D341Med (cell line): ENCODE results near the gene LAT.

Experiments used
- DNase-seq: peaks from one replicate; pipeline ENCODE4 v3.0.0; 2012; ENCODE audit warnings: low spot score

Gene LAT

DNA sequence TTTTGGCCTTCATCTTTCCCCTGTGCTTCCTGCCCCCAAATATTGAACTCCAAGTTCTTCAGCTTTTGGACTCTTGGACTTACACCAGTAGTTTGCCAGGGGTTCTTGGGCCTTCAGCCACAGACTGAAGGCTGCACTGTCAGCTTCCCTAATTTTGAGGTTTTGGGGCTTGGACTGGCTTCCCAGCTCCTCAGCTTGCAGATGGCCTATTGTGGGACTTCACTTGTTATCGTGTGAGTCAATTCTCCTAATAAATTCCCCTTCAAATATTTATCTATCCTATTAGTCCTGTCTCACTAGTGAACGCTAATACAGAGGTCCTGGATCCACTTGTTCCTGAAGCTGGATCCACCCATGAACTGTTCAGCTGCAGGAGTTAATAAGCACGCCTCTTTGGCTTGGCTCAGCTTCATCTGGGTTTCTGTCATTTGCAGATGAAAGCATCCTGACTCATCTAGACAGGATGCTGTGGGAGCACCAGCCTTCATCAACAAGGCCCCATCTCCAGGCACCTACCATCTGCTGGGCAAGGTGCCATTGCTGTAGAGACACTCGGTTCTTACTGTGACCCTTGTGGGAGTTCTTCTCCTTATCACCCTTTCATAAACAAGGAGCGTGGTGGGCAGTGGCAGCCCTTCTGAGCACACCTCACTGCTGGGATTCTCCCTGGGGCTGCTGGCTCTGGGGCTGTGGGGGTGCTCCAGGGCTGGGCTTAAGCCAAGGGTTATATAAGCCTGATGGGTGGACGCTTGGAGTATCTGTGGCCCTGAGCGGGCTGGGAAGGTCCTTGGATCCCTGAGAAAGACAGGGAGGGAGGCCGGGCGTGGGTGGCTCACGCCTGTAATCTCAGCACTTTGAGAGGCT, 23.1 kb downstream of the LAT start:
- no peak for DNase-seq

DNA sequence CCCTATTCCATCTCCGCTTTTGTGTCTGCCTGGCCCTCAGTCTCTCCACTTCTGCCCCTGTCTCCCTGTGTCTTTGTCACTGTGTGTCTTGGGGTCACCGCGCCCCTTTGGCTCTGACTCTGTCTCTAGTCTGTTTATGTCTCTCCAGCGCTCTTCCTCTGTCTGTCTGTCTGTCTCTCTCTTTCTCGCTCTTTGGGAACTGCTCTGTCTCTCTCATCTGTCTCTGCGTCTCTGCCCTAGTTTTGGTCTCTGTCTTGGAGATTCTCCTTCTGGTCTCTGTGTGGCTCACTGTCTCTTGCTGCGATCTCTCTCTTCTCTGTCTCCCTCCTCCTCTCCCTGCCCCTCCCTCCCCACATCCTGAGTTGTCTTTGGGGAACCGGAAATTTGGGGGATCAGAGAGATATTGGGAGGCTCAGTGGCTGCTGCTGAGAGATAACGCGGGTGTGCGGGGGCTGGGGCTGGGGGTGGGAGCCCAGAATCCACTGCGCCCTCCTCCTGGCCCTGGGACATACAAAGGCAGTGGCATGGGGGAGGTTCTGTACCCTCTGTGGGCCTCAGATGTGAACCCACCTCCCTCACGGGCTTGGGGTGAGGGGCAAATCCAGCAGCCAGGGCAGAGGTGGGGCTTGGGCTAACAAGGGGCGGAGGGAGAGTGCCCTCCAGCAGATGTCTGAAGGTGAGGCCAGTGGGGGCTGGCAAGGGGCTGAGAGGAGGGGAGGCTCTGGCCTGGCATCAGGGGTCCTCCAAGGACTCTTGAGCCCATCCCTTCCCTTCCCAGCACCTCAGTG, 24.4 kb downstream of the LAT start:
- no peak for DNase-seq

DNA sequence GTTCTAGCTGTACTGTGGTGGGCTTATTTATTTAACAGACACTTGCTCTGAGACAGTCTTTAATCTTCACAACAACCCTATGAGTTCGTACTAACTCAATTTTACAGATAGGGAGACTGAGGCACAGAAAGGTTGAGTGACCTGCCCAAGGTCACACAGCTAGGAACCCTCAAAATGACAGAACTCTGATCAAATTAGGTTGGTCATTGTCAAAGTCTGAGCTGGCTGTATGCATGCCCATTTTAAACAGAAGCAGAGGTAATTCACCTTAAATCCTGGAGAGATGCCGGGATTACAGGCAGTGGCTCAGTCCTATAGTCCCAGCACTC, 24.9 kb downstream of the LAT start:
- DNase-seq: no peak

DNA sequence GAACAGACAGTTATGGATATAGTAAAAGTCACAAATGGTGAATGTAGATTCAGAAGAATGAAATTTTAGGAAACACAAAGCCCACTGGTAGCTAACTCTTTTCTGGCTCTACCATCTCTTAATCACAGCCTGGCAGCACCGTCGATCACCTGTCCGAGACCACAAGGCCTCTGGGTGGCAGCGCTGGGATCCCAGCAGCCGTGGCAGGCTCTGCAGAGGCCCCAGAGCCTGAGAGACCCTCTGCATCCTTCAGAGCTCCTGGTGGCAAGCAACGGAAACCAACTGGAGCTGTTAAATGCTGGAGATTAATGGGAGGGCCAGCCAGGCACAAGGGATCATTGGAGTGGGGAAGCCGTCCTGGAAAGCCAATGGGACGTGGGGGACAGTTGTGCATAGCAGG, 26.3 kb downstream of the LAT start:
- no peak for DNase-seq

DNA sequence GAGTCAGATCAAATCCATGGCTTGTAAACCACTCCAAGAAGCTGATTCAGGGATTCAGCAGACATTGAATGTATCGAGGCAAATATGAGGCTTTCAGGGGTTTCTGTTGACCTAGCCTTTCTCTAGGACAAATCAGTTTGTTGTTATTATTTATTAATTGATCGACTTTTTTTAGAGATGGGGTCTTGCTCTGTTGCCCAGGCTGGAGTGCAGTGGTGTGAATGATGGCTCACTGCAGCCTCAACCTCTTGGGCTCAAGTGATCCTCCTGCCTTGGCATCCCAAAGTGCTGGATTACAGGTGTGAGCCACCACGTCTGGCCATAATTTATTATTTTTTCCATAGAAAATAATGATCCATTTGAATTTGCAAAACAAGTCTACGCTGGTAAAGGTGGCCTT, 27.0 kb downstream of the LAT start:
- no peak for DNase-seq

DNA sequence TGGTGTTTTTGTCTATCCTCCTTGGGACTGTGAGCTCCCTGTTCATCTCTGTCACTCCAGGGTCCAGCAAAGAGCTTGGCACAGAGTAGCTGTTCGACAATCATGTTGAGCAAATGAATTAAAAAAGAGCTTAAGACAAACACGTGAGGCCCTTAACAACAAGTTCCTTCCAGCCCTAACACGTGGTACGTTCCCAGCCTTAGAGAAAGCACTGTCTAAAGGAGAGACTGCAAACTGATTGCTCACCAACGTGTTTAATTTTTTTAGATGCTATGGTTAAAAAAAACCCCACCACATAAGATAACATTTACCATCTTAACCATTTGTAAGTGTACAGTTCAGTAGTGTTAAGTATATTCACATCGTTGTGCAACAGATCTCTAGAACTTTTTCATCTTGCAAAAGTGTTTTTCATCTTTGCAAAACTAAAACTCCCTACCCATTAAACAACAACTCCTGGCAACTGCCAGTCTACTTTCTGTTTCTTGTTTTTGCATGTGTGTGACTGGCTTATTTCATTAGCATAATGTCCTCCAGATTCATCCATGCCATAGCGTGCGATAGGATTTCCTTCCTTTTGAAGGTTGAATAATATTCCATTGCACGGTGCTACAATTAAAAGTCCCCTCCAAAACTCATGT, 28.2 kb downstream of the LAT start:
- DNase-seq: no peak

DNA sequence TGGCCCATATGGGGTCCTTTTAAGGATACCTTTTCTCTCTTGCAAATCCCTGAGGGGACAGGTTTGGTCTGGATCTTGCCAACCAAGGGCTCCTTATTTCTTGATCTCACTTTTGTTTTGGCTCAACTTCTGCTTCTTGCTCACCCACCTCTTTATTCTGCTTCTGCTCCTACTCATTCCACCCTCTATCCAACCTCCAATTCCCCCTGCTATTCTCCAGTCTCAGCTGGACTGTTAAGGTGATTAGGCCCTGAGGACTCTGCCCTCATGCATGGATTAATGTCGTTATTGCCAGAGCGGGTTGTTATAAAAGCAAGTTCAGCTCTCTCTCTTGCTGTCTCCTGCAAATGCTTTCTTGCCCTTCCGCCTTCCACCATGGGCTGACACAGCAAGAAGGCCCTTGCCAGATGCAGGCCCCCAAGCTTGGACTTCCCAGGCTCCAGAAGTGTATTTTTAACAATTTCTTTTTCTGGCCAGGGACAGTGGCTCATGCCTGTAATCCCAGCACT, 29.8 kb downstream of the LAT start:
- DNase-seq: no peak

DNA sequence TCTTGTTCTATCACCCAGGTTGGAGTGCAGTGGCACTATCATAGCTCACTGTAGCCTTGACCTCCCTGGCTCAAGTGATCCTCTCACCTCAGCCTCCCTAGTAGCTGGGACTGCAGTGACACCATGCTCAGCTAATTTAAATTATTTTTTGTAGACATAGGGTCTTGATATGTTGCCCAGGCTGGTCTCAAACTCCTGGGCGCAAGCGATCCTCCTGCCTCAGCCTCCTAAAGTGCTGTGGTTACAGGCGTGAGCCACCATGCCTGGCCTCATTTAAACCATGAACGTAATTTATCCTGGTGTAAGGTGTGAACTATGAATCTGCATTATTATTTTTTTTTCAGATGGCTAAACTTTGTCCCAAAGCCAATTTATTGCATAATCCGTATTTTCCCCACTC, 37.3 kb downstream of the LAT start:
- DNase-seq: no peak

DNA sequence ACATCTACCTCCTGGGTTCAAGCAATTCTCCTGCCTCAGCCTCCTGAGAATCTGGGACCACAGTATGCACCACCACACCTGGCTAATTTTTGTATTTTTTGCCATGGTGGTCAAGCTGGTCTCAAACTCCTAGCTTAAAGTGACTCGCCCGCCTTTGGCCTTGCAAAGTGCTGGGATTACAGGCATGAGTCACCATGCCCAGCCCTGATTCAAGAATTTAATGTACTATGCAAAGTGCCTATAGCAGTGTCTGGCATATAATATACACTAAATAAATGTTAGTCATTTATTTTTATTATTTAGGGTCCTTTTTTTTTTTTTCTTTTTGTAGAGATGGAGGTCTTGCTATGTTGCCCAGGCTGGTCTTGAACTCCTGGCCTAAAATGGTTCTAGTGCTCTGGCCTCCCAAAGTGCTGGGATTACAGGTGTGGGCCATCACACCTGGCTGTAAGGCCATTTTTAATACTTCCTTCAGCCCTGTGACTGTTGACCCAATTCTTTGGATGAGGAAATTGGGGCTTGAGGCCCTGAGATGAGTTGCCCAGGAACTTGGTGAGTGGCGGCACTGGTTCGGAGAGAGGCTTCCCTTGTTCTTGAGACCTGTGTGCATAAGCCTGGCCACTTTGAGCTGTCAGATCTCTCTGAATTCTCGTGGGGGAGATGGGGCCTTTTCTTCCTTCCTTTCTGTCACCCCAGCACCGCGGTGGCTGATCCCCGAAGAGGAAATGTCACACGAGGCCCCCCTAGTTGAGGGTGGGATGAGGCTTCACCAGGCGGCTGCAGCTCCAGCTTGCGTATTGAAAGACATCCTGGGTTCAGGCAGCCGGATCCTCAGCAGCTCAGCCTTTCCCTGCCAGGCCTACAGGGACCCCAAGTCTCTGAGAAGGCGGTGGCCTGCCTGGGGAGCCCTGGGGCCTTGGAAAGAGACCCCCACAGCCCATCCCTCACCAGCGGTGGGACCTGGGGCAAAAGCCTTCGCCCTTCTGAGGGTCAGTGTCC, 38.7 kb downstream of the LAT start:
- DNase-seq: no peak

DNA sequence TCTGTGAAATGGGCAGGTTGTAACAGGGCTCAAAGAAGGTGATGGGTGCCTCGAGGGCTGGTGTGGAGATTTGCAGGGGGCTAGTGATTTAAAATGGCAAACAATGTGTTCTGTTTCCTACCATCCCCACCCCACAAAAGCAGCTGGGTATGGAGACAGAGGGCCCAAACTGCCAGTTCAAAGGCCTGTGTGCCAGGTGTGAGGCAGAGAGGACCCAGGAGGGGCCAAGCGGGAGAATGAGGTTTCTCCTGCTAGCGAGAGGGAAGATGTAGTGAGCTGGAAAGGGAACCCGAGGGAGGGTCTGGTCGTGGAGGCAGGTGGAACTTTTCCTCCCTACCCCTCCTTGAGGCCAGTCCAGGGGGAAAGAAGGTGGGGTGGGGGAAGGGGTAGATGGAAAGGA, 39.4 kb downstream of the LAT start:
- DNase-seq: no peak

DNA sequence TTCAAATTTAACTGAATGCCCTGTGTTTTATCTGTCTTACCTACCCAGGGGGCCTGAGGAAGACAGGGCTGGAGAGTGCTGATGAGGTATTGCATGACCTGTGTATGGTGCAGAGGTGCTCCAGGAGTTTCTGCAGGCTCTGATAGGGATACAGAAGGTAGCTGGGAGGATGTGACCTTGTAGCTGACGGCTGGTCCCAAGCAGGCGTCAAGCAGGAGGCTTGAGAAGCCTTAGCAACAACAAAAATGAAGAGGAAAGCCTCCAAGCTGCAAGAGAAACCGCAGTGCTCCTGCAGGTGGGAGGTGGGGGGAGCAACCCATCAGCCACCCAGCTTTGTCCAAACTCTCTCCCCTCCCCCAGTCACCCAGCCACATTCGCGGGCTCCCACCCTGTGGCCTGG, 40.4 kb downstream of the LAT start:
- DNase-seq: no peak

DNA sequence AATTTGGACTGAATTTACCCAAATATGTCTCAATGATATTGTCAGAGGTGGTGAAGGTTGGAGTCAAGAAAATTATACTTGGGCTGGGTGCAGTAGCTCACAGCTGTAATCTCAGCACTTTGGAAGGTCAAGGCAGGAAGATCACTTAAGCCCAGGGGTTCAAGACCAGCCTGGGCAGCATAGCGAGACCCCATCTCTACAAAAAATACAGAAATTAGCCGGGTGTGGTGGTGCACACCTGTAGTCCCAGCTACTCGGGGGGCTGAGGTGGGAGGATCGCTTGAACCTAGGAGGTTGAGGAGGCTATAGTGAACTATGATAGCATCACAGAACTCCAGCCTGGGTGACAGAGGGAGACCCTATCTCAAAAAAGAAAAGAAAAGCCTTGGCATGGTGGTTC, 40.9 kb downstream of the LAT start:
- DNase-seq: no peak

DNA sequence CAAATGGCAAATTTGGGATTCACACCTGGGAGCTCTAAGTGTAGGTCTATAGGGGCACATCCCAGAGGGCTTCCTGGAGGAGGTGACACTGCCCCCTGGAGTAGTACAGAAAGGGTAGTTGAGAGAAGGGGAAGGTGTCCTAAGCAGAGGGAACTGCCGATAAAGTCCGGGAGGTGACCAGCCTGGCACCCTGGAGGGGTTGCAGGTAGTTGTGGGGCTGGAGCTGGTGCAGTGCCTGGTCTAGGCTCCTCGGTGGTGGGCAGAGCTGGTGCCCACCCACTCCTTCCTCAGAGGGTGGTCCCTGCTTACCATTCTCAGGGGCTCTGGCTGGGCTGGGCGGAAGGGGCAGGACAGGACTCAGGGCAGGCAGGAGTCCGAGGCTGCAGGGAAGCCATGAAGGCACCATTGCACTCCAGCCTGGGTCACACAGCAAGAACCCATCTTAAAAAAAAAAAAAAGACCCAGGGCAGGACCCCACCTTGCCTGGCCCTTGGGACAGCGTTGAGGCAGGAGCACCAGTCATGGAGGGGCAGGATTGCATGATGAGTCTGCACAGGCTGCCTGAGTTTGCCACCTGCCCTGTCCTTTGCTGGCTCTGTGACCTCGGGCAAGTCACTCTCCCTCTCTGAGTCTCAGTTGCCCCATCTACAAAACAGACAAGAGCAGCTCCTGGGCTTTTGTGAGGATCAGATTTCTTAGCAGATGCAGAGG, 43.8 kb downstream of the LAT start:
- no peak for DNase-seq

DNA sequence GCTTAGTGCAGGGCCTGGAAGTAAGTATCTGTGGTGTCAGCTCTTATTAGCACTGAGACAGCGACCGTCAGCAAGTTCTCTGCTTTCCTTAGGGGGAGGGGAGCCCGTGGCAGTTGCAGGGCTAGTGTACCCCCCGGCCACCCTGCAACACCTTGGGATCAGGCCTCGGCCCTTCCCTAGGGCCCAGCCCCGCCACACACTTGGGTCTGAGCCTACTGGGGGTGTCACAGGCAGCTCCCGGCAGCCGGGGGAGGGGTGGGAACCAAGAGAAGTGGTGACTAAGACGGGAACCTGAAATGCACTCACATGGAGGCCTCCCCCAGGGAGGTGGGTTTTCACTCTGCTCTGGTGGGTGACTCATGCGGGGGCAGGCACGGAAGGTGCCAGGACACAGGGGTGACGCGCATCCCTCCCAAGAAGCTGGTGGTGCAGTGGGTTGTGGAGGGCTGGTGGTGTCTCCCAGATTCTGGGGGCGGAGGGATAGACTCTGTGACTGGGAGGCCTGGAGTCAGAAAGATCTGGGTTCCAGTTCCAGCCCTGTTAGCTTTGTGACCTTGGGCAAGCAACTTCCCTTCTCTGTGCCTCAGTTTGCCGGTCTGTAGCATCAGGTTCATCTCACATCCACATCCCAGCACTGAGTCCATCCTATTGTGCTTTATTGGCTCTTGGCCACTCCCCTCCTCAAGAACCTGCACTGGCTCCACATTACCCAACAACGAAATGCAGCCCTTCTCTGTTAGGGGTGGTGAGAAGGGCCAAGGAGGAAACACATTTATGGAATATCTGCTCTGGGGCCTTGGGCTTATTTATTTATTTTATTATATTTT, 44.5 kb downstream of the LAT start:
- no peak for DNase-seq

DNA sequence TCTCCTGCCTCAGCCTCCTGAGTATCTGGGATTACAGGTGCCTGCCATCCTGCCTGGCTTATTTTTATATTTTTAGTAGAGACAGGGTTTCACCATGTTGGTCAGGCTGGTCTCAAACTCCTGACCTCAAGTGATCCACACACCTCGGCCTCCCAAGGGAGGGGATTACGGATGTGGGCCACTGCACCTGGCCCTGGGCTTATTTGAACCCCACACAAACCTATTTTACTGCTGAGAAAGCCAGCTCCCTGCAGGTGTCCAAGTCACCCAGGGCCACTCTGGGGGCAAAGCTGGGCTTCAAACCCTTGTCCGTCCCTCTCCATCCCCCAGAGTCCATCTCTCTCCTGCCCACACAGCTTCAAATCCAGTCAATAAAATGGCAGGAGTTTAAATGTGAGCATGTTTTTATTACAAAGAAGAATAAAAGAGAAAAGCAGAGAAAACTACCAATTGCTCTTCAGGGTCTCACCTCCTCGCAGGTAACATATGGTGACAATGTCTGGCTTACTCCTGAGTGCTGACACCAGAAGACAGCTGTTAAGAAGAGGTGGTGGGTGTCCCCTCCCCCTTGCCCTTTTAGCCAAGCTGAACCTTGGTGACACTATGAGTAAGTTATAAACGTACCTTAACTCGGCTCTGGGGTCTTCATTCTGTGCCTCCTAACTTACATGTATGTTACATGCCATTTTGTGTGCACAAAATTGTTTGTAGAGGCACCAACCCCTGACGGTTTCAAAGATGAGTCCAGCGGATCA, 45.4 kb downstream of the LAT start:
- no peak for DNase-seq
